CD8-positive, alpha-beta memory T cell (primary cell): ENCODE data around the gene ELN. TPM values are rescaled to one million over a fixed set of nuclear protein-coding genes. Genes with fewer than 3 reads are reported as not detected.
A peak's percentile ranks its signal among the peaks of the same experiment; 100 is the strongest.

ENCODE experiments used
- CTCF ChIA-PET: fragments of 350-600 bp; sonication (Branson Sonifier 250); formaldehyde crosslinking; loops from one replicate; lab custom pipeline; 2021; ENCODE audit warnings: antibody characterized with exemption; lab: Charles Lee
- POLR2A ChIA-PET: fragments of 350-600 bp; sonication (Branson Sonifier 250); formaldehyde crosslinking; loops from one replicate; lab custom pipeline; 2021; ENCODE audit warnings: antibody characterized with exemption; lab: Charles Lee
- DNase-seq, 5 donors: peaks; one replicate each; pipeline versions ENCODE4 v3.0.0 to v3.0.0-alpha.2; 2020 to 2022; ENCODE audit warnings: mixed read lengths in 1 of 5
- H3K27ac ChIP-seq: one replicate; pipeline ENCODE4 v1.7.0; 2013; ENCODE audit warnings: low read depth, mild to moderate bottlenecking, low read length, moderate library complexity
- H3K27me3 ChIP-seq: 2 replicates; pipeline ENCODE4 v1.7.0; 2013; ENCODE audit warnings: low read length, mild to moderate bottlenecking; ENCODE audit not compliant: insufficient read depth, poor library complexity, severe bottlenecking
- H3K36me3 ChIP-seq: 2 replicates; pipeline ENCODE4 v1.7.0; 2013; ENCODE audit warnings: mild to moderate bottlenecking, low read length, moderate library complexity; ENCODE audit not compliant: insufficient read depth
- H3K4me1 ChIP-seq: 2 replicates; pipeline ENCODE4 v1.7.0; 2013; ENCODE audit warnings: mild to moderate bottlenecking, low read length, moderate library complexity; ENCODE audit not compliant: insufficient read depth
- H3K4me3 ChIP-seq: 2 replicates; pipeline ENCODE4 v1.7.0; 2013; ENCODE audit warnings: mild to moderate bottlenecking, low read length
- H3K9me3 ChIP-seq: 2 replicates; pipeline ENCODE4 v1.7.0; 2013; ENCODE audit warnings: mild to moderate bottlenecking, low read length
- H3K27ac Mint-ChIP-seq, 8 donors: one replicate each; pipeline ENCODE4 v1.8.0; 2020 to 2021; ENCODE audit warnings: mixed read lengths in 8 of 8, mild to moderate bottlenecking in 6 of 8, inconsistent platforms in 3 of 8, moderate library complexity in 3 of 8
- H3K27me3 Mint-ChIP-seq, 2 donors: one replicate each; pipeline ENCODE4 v1.8.0; 2020 to 2021; ENCODE audit warnings: mixed read lengths in 2 of 2, mild to moderate bottlenecking in 1 of 2, moderate library complexity in 1 of 2
- H3K36me3 Mint-ChIP-seq, 3 donors: one replicate each; pipeline ENCODE4 v1.8.0; 2020 to 2021; ENCODE audit warnings: mixed read lengths in 3 of 3, inconsistent platforms in 1 of 3, mild to moderate bottlenecking in 1 of 3
- H3K4me1 Mint-ChIP-seq, 3 donors: one replicate each; pipeline ENCODE4 v1.8.0; 2020 to 2021; ENCODE audit warnings: mixed read lengths in 3 of 3, inconsistent platforms in 1 of 3, mild to moderate bottlenecking in 1 of 3
- H3K4me3 Mint-ChIP-seq, 7 donors: one replicate each; pipeline ENCODE4 v1.8.0; 2020 to 2021; ENCODE audit warnings: mixed read lengths in 7 of 7, mild to moderate bottlenecking in 6 of 7, moderate library complexity in 4 of 7, inconsistent platforms in 2 of 7
- H3K9me3 Mint-ChIP-seq, 5 donors: one replicate each; pipeline ENCODE4 v1.8.0; 2020 to 2022; ENCODE audit warnings: mixed read lengths in 5 of 5, mild to moderate bottlenecking in 3 of 5, moderate library complexity in 2 of 5, inconsistent platforms in 1 of 5
- polyA plus RNA-seq: library from polyadenylated mRNA; unstranded; fragments of 300-500 nt; fragmentation: Illumina TruSeq; gene quantifications from one replicate; pipeline ENCODE4 v1.2.3, GENCODE V29; 2021
- total RNA-seq, 2 experiments: library from RNA; stranded (reverse); gene quantifications; one replicate each; pipeline ENCODE4 v1.2.3, GENCODE V29; 2021

The ELN gene
- total and polyA plus RNA-seq, 3 experiments from 2014 or later, result not detected

- Mint-ChIP-seq H3K27ac (no peak overlapping the region), H3K36me3 (peaks cover 0 to 3% (median 0%) of the 10 kb centered on the region in 3 donors), H3K4me1 (no peaks in the 10 kb centered on the region), H3K27me3 (peaks cover 13% of the 10 kb centered on the region in 2 donors), H3K9me3 (peaks cover 0 to 16% (median 10%) of the 10 kb centered on the region in 5 donors), H3K4me3 (no peak overlapping the region)
- no peaks in the 10 kb centered on the region for H3K27me3 ChIP-seq
- H3K27ac ChIP-seq, result no peak overlapping the region
- no peaks in the 10 kb centered on the region for H3K36me3 ChIP-seq
- POLR2A ChIA-PET, result no interaction called here
- H3K4me3 ChIP-seq, result no peak overlapping the region
- no peaks in the 10 kb centered on the region for H3K9me3 ChIP-seq
- no peak for DNase-seq
- CTCF ChIA-PET, result no interaction called here
- H3K4me1 ChIP-seq, result no peaks in the 10 kb centered on the region
Observed at GRCh38 chr7:73995330-73995729, 32.6 kb upstream of the ELN start.

- H3K9me3 Mint-ChIP-seq, result peaks cover 0 to 16% (median 10%) of the 10 kb centered on the region in 5 donors
Observed at GRCh38 chr7:73995821-73996511, 32.0 kb upstream of the ELN start.

GRCh38 chr7:73997056-73997455 is 30.9 kb upstream of the ELN start:
- no peaks in the 10 kb centered on the region for H3K4me1 ChIP-seq
- DNase-seq, result no peak
- H3K27ac ChIP-seq, result no peak overlapping the region
- H3K4me3 Mint-ChIP-seq, result no peak overlapping the region
- H3K27me3 ChIP-seq, result no peaks in the 10 kb centered on the region
- ChIA-PET CTCF (no interaction called here), POLR2A (no interaction called here)
- H3K9me3 ChIP-seq, result no peaks in the 10 kb centered on the region
- peaks cover 10 to 18% of the 10 kb centered on the region in 2 donors for H3K27me3 Mint-ChIP-seq
- peaks cover 0 to 3% (median 0%) of the 10 kb centered on the region in 3 donors for H3K36me3 Mint-ChIP-seq
- H3K27ac Mint-ChIP-seq, result no peak overlapping the region
- no peaks in the 10 kb centered on the region for H3K36me3 ChIP-seq
- peaks cover 3 to 5% (median 4%) of the 10 kb centered on the region in 3 donors for H3K4me1 Mint-ChIP-seq
- H3K4me3 ChIP-seq, result no peak overlapping the region
- H3K9me3 Mint-ChIP-seq, result peaks cover 0 to 16% (median 10%) of the 10 kb centered on the region in 5 donors

More at GRCh38 chr7:73995821-73996511, 32.0 kb upstream of the ELN start:
- Histone ChIP-seq H3K27me3 (no peaks in the 10 kb centered on the region), H3K36me3 (no peaks in the 10 kb centered on the region), H3K4me1 (no peaks in the 10 kb centered on the region), H3K4me3 (no peak overlapping the region), H3K9me3 (no peaks in the 10 kb centered on the region), H3K27ac (no peak overlapping the region)
- no peak for DNase-seq
- Mint-ChIP-seq H3K27ac (no peak overlapping the region), H3K4me3 (no peak overlapping the region), H3K4me1 (no peaks in the 10 kb centered on the region), H3K27me3 (peaks cover 10 to 13% of the 10 kb centered on the region in 2 donors), H3K36me3 (peaks cover 0 to 3% (median 0%) of the 10 kb centered on the region in 3 donors)
- ChIA-PET POLR2A (no interaction called here), CTCF (no interaction called here)

GRCh38 chr7:73999664-74000435 is 28.1 kb upstream of the ELN start:
- no peak for DNase-seq
- peaks cover 10 to 18% of the 10 kb centered on the region in 2 donors for H3K27me3 Mint-ChIP-seq
- H3K9me3 Mint-ChIP-seq, result peaks cover 0 to 6% (median 4%) of the 10 kb centered on the region in 5 donors
- POLR2A ChIA-PET, result interaction anchor here (0.7 kb wide), 1 partner anchor 35 kb away, joined by 4 read pairs; no protein-coding TSS in a partner anchor
- no peaks in the 10 kb centered on the region for H3K4me1 ChIP-seq
- H3K36me3 Mint-ChIP-seq, result peaks cover 0 to 2% (median 0%) of the 10 kb centered on the region in 3 donors
- H3K4me1 Mint-ChIP-seq, result peaks cover 10 to 13% (median 11%) of the 10 kb centered on the region in 3 donors
- H3K27me3 ChIP-seq, result no peaks in the 10 kb centered on the region
- H3K27ac Mint-ChIP-seq, result no peak overlapping the region
- no peak overlapping the region for H3K4me3 Mint-ChIP-seq
- no peak overlapping the region for H3K27ac ChIP-seq
- no peaks in the 10 kb centered on the region for H3K9me3 ChIP-seq
- CTCF ChIA-PET, result no interaction called here
- no peak overlapping the region for H3K4me3 ChIP-seq
- no peaks in the 10 kb centered on the region for H3K36me3 ChIP-seq

- no peak overlapping the region for H3K4me3 Mint-ChIP-seq
- Histone ChIP-seq H3K4me3 (no peak overlapping the region), H3K36me3 (no peaks in the 10 kb centered on the region), H3K27ac (no peak overlapping the region), H3K4me1 (no peaks in the 10 kb centered on the region), H3K9me3 (no peaks in the 10 kb centered on the region), H3K27me3 (no peaks in the 10 kb centered on the region)
- POLR2A ChIA-PET, result interaction anchor here (0.7 kb wide), 1 partner anchor 34 kb away, joined by 4 read pairs; no protein-coding TSS in a partner anchor
- H3K27me3 Mint-ChIP-seq, result peaks cover 10 to 18% of the 10 kb centered on the region in 2 donors
- H3K9me3 Mint-ChIP-seq, result peaks cover 0 to 3% (median 0%) of the 10 kb centered on the region in 5 donors
- CTCF ChIA-PET, result no interaction called here
- peaks cover 0 to 2% (median 0%) of the 10 kb centered on the region in 3 donors for H3K36me3 Mint-ChIP-seq
- peaks cover 10 to 13% (median 11%) of the 10 kb centered on the region in 3 donors for H3K4me1 Mint-ChIP-seq
- DNase-seq, result no peak
- no peak overlapping the region for H3K27ac Mint-ChIP-seq
Observed at GRCh38 chr7:74000489-74001149, 27.4 kb upstream of the ELN start.

- H3K36me3 Mint-ChIP-seq, result peaks cover 0 to 2% (median 0%) of the 10 kb centered on the region in 3 donors
- peaks cover 10 to 13% (median 11%) of the 10 kb centered on the region in 3 donors for H3K4me1 Mint-ChIP-seq
- peaks cover 8 to 18% of the 10 kb centered on the region in 2 donors for H3K27me3 Mint-ChIP-seq
- no peak overlapping the region for H3K4me3 ChIP-seq
- DNase-seq, result no peak
- H3K27ac ChIP-seq, result no peak overlapping the region
- H3K9me3 Mint-ChIP-seq, result no peaks in the 10 kb centered on the region
- H3K4me1 ChIP-seq, result no peaks in the 10 kb centered on the region
- H3K27ac Mint-ChIP-seq, result no peak overlapping the region
- no peaks in the 10 kb centered on the region for H3K9me3 ChIP-seq
- ChIA-PET POLR2A (no interaction called here), CTCF (no interaction called here)
- H3K36me3 ChIP-seq, result no peaks in the 10 kb centered on the region
- H3K27me3 ChIP-seq, result no peaks in the 10 kb centered on the region
- peak overlapping the region in 1 of 7 donors; percentile 56 for H3K4me3 Mint-ChIP-seq
Observed at GRCh38 chr7:74001150-74001494, 26.9 kb upstream of the ELN start.

- Mint-ChIP-seq H3K4me1 (peaks cover 10 to 13% (median 11%) of the 10 kb centered on the region in 3 donors), H3K4me3 (peak overlapping the region in 4 of 7 donors; percentile 8 to 85 (median 34)), H3K27ac (peak overlapping the region in 5 of 8 donors; percentile 52 to 91 (median 70)), H3K27me3 (peaks cover 3 to 13% of the 10 kb centered on the region in 2 donors), H3K36me3 (no peaks in the 10 kb centered on the region), H3K9me3 (no peaks in the 10 kb centered on the region)
- ChIA-PET POLR2A (no interaction called here), CTCF (no interaction called here)
- H3K36me3 ChIP-seq, result no peaks in the 10 kb centered on the region
- no peaks in the 10 kb centered on the region for H3K4me1 ChIP-seq
- no peak for DNase-seq
- no peak overlapping the region for H3K27ac ChIP-seq
- no peaks in the 10 kb centered on the region for H3K27me3 ChIP-seq
- no peak overlapping the region for H3K4me3 ChIP-seq
- H3K9me3 ChIP-seq, result no peaks in the 10 kb centered on the region
Observed at GRCh38 chr7:74002474-74003017, 25.4 kb upstream of the ELN start.
